ENCODE data around the gene B4GALT2. TPM values are rescaled to one million over a fixed set of nuclear protein-coding genes. Genes with fewer than 3 reads are reported as not detected.

The B4GALT2 gene
- total RNA-seq, 2 donors from 2014 or later: 34.8 to 63.9 TPM

DNA sequence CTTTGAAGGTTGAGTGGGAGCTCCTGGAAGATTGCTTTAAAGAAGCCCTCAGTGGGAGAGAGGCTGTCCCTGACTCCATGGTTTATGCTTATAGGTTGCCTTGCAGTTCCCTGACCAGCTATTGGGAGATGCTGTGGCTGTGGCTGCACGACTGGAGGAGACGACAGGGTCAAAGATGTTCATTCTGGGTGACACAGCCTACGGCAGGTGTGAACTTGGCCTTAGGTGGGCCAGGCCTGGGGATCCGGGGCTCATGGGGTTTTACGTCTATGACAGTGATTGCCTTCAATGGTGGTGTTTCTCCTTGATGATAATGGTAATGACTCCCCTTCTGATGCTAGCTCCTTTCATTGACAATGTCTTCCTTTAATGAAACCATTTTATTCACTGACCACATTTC lies 8.5 kb upstream of the B4GALT2 start:
- intact Hi-C loops (cut with DNase I): no loop called here
- Histone ChIP-seq H3K27me3 (replicated peaks; ENCODE audit: insufficient read depth) (no peaks in the 10 kb centered on the region), H3K36me3 (no peaks in the 10 kb centered on the region), H3K9me3 (no peaks in the 10 kb centered on the region), H3K4me3 (peak overlapping the region; percentile 63 to 66), H3K4me1 (replicated peaks) (peaks cover 6% of the 10 kb centered on the region), H3K27ac (no peak overlapping the region)
- DNase-seq (ENCODE audit: low spot score): no peak
- 51% methylated on average over 5 of the region's 5 CpGs for WGBS
- TF ChIP-seq POLR2A (IDR thresholded peaks at IDR 0.05) (no peak), POLR2AphosphoS5 (IDR thresholded peaks at IDR 0.05) (no peak)
- TF ChIP-seq, protein P1, sequence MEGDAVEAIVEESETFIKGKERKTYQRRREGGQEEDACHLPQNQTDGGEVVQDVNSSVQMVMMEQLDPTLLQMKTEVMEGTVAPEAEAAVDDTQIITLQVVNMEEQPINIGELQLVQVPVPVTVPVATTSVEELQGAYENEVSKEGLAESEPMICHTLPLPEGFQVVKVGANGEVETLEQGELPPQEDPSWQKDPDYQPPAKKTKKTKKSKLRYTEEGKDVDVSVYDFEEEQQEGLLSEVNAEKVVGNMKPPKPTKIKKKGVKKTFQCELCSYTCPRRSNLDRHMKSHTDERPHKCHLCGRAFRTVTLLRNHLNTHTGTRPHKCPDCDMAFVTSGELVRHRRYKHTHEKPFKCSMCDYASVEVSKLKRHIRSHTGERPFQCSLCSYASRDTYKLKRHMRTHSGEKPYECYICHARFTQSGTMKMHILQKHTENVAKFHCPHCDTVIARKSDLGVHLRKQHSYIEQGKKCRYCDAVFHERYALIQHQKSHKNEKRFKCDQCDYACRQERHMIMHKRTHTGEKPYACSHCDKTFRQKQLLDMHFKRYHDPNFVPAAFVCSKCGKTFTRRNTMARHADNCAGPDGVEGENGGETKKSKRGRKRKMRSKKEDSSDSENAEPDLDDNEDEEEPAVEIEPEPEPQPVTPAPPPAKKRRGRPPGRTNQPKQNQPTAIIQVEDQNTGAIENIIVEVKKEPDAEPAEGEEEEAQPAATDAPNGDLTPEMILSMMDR (IDR thresholded peaks at IDR 0.05): no peak

DNA sequence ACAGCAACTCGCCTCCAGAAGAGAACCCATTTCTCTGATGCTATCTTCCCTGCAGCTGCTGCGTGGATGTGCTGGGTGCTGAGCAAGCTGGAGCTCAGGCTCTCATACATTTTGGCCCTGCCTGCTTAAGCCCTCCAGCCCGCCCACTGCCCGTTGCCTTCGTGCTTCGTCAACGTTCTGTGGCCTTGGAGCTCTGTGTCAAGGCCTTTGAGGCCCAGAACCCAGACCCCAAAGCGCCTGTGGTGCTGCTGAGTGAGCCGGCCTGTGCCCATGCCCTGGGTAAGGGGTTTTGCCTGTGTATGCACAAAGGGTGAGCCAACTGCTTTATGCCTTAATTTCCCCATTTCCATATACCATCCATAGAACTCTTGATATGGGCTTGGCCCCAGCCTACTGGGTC lies 8.1 kb upstream of the B4GALT2 start:
- 86% methylated on average over 9 of the region's 9 CpGs for WGBS
- H3K4me1 ChIP-seq (replicated peaks): peaks cover 9% of the 10 kb centered on the region
- TF ChIP-seq POLR2A (IDR thresholded peaks at IDR 0.05) (no peak), POLR2AphosphoS5 (IDR thresholded peaks at IDR 0.05) (no peak)
- TF ChIP-seq, protein P1 (IDR thresholded peaks at IDR 0.05): no peak
- no peak overlapping the region for H3K27ac ChIP-seq
- no peaks in the 10 kb centered on the region for H3K36me3 ChIP-seq
- peak overlapping the region in 1 of 2 donors; percentile 66 for H3K4me3 ChIP-seq
- no peaks in the 10 kb centered on the region for H3K27me3 ChIP-seq (replicated peaks; ENCODE audit: insufficient read depth)
- no peaks in the 10 kb centered on the region for H3K9me3 ChIP-seq
- intact Hi-C loops (cut with DNase I): no loop called here
- no peak for DNase-seq (ENCODE audit: low spot score)

GRCh38 chr1:43971336-43971980 lies 7.6 kb upstream of the B4GALT2 start:
- WGBS: 99% methylated on average over 17 of the region's 17 CpGs
- Histone ChIP-seq H3K27ac (no peak overlapping the region), H3K4me1 (replicated peaks) (peaks cover 15% of the 10 kb centered on the region), H3K9me3 (no peaks in the 10 kb centered on the region), H3K4me3 (no peak overlapping the region), H3K36me3 (no peaks in the 10 kb centered on the region), H3K27me3 (replicated peaks; ENCODE audit: insufficient read depth) (no peaks in the 10 kb centered on the region)
- intact Hi-C loops (cut with DNase I): no loop called here
- no peak for TF ChIP-seq POLR2AphosphoS5 (IDR thresholded peaks at IDR 0.05)
- TF ChIP-seq, protein P1 (IDR thresholded peaks at IDR 0.05): no peak
- no peak for TF ChIP-seq POLR2A (IDR thresholded peaks at IDR 0.05)
- no peak for DNase-seq (ENCODE audit: low spot score)

- Histone ChIP-seq H3K27ac (peak overlapping the region; percentile 91 to 97), H3K27me3 (replicated peaks; ENCODE audit: insufficient read depth) (no peaks in the 10 kb centered on the region), H3K4me3 (peak overlapping the region; percentile 89 to 100), H3K4me1 (replicated peaks) (peaks cover 30% of the 10 kb centered on the region), H3K9me3 (no peaks in the 10 kb centered on the region), H3K36me3 (peaks cover 0 to 9% of the 10 kb centered on the region in 2 donors)
- no peak for TF ChIP-seq POLR2AphosphoS5 (IDR thresholded peaks at IDR 0.05)
- TF ChIP-seq, protein P1 (IDR thresholded peaks at IDR 0.05): no peak
- TF ChIP-seq POLR2A (IDR thresholded peaks at IDR 0.05): no peak
- no peak for DNase-seq (ENCODE audit: low spot score)
- 40% methylated on average over 9 of the region's 9 CpGs for WGBS
- intact Hi-C loops (cut with DNase I): no loop called here
Measured at GRCh38 chr1:43973981-43974442, 5.0 kb upstream of the B4GALT2 start.
